HepG2 (cell line): ENCODE measurements around the gene ANKS1A. TPM values are rescaled to one million over a fixed set of nuclear protein-coding genes. Genes with fewer than 3 reads are reported as not detected.
A peak's percentile ranks its signal among the peaks of the same experiment; 100 is the strongest.

Experiments
- CEBPB ChIP-seq: IDR thresholded peaks from 2 replicates; pipeline ENCODE4 v1.6.1; 2011; ENCODE audit warnings: low read depth, low read length, improper control_type of control experiment, borderline replicate concordance
- CREB1 ChIP-seq, 2 experiments: fragments of 450-650 bp in 1 of 2; IDR thresholded peaks; 2 replicates each; pipeline ENCODE4 v1.6.1; 2016 to 2017; ENCODE audit warnings: control low read depth in 1 of 2, mild to moderate bottlenecking in 1 of 2, missing compliant biosample characterization in 1 of 2, missing genetic modification characterization in 1 of 2
- FOSL2 ChIP-seq: sonication (generic); formaldehyde crosslinking; IDR thresholded peaks from 2 replicates; pipeline ENCODE4 v1.4.0; 2020; ENCODE audit warnings: missing genetic modification reagents
- HCFC1 ChIP-seq: fragments of 150-350 bp; IDR thresholded peaks from 2 replicates; pipeline ENCODE4 v1.6.1; 2014; ENCODE audit warnings: low read depth, low read length
- HINFP ChIP-seq: sonication (generic); formaldehyde crosslinking; IDR thresholded peaks from 2 replicates; pipeline ENCODE4 v1.4.0; 2020; ENCODE audit warnings: low read depth, mild to moderate bottlenecking, missing genetic modification reagents
- HNRNPUL1 ChIP-seq: fragments of 200-400 bp; formaldehyde crosslinking; IDR thresholded peaks from 2 replicates; pipeline ENCODE4 v1.6.1; 2017; ENCODE audit warnings: low read depth, mild to moderate bottlenecking, low read length, moderate library complexity
- JUN ChIP-seq: sonication (generic); formaldehyde crosslinking; IDR thresholded peaks from 2 replicates; pipeline ENCODE4 v1.4.0; 2020; ENCODE audit warnings: mild to moderate bottlenecking, missing genetic modification reagents
- KLF16 ChIP-seq, 2 experiments: sonication (generic) in 1 of 2; formaldehyde crosslinking in 1 of 2; IDR thresholded peaks; 2 replicates each; pipeline versions ENCODE4 v1.6.1 to v1.8.0; 2016 to 2023; ENCODE audit warnings: missing genetic modification reagents in 2 of 2, missing compliant biosample characterization in 1 of 2
- MYC ChIP-seq: sonication (generic); formaldehyde crosslinking; IDR thresholded peaks from 2 replicates; pipeline ENCODE4 v1.9.0; 2021; ENCODE audit warnings: missing genetic modification reagents, borderline replicate concordance
- NFYB ChIP-seq: sonication (generic); formaldehyde crosslinking; IDR thresholded peaks from 2 replicates; pipeline ENCODE4 v1.4.0; 2020; ENCODE audit warnings: missing genetic modification reagents
- PCBP2 ChIP-seq: fragments of 200-400 bp; formaldehyde crosslinking; optimal IDR thresholded peaks from 2 replicates; pipeline ENCODE3; 2018; ENCODE audit warnings: low read length, low read depth; ENCODE audit not compliant: poor library complexity, severe bottlenecking
- RFX3 ChIP-seq: IDR thresholded peaks from 2 replicates; pipeline ENCODE4 v1.6.1; 2016; ENCODE audit warnings: missing biosample characterization, missing genetic modification reagents
- ZFP62 ChIP-seq: sonication (generic); formaldehyde crosslinking; IDR thresholded peaks from 2 replicates; pipeline ENCODE4 v1.4.0; 2020; ENCODE audit warnings: missing genetic modification reagents
- ZMYM2 ChIP-seq: sonication (generic); formaldehyde crosslinking; IDR thresholded peaks from 2 replicates; pipeline ENCODE4 v1.8.0; 2022; ENCODE audit warnings: mild to moderate bottlenecking, missing genetic modification reagents
- ZNF230 ChIP-seq: sonication (generic); formaldehyde crosslinking; IDR thresholded peaks from 2 replicates; pipeline ENCODE4 v1.4.0; 2020; ENCODE audit warnings: mild to moderate bottlenecking, missing genetic modification reagents
- ZNF510 ChIP-seq: sonication (generic); formaldehyde crosslinking; IDR thresholded peaks from 2 replicates; pipeline ENCODE4 v1.4.0; 2020; ENCODE audit warnings: low read depth, mild to moderate bottlenecking, missing genetic modification reagents
- ZNF615 ChIP-seq: sonication (generic); formaldehyde crosslinking; IDR thresholded peaks from 2 replicates; pipeline ENCODE4 v1.5.0; 2020; ENCODE audit warnings: mild to moderate bottlenecking, missing genetic modification reagents, borderline replicate concordance
- ZNF616 ChIP-seq: sonication (generic); formaldehyde crosslinking; IDR thresholded peaks from 2 replicates; pipeline ENCODE4 v1.5.0; 2020; ENCODE audit warnings: low read depth, mild to moderate bottlenecking, missing genetic modification reagents
- ZNF660 ChIP-seq: sonication (generic); formaldehyde crosslinking; IDR thresholded peaks from 2 replicates; pipeline ENCODE4 v1.5.1; 2020; ENCODE audit warnings: mild to moderate bottlenecking, low read depth, missing genetic modification reagents, borderline replicate concordance
- ZNF746 ChIP-seq: sonication (generic); formaldehyde crosslinking; IDR thresholded peaks from 2 replicates; pipeline ENCODE4 v1.8.0; 2022; ENCODE audit warnings: mild to moderate bottlenecking, missing genetic modification reagents
- ZNF792 ChIP-seq: IDR thresholded peaks from 2 replicates; pipeline ENCODE4 v1.6.1; 2016
- ZSCAN9 ChIP-seq: IDR thresholded peaks from 2 replicates; pipeline ENCODE4 v1.6.1; 2016; ENCODE audit warnings: borderline replicate concordance
- polyA plus RNA-seq, 8 experiments: library from polyadenylated mRNA; depleted of rRNA in 3 of 8; stranded (reverse) in 7 of 8; unstranded in 1 of 8; fragments of >200 nt; fragmentation: Illumina TruSeq in 4 of 8; extraction: Trizol in 4 of 8; gene quantifications; 2 replicates each; pipeline versions ENCODE4 v1.2.1 to v1.2.3, GENCODE V29; 2011 to 2016; ENCODE audit warnings: low read depth in 4 of 8, missing spikeins in 1 of 8, mixed read lengths in 1 of 8; ENCODE audit not compliant: insufficient read depth in 1 of 8
- total RNA-seq, 5 experiments: library from RNA; depleted of rRNA; stranded (reverse); fragments of >200 nt; fragmentation: Illumina TruSeq; extraction: Trizol; gene quantifications; 2 replicates each; pipeline ENCODE4 v1.2.3, GENCODE V29; 2016; ENCODE audit warnings: low read depth in 1 of 5
- TF ChIP-seq, protein P1 (sequence below): sonication (generic); formaldehyde crosslinking; IDR thresholded peaks from 2 replicates; pipeline ENCODE4 v1.4.0; 2020; ENCODE audit warnings: mild to moderate bottlenecking, missing genetic modification reagents
- TF ChIP-seq, protein P2 (sequence below): sonication (generic); formaldehyde crosslinking; IDR thresholded peaks from 2 replicates; pipeline ENCODE4 v1.4.0; 2020; ENCODE audit warnings: missing genetic modification reagents
- TF ChIP-seq, protein P3 (sequence below): sonication (generic); formaldehyde crosslinking; IDR thresholded peaks from 2 replicates; pipeline ENCODE4 v1.4.0; 2020; ENCODE audit warnings: missing genetic modification reagents

Gene ANKS1A
- total and polyA plus RNA-seq, 2 of the 13 experiments (the other 11 are each of a cell fraction or from before 2014, with no cell fraction given), result 7.2 to 15.1 TPM

DNA sequence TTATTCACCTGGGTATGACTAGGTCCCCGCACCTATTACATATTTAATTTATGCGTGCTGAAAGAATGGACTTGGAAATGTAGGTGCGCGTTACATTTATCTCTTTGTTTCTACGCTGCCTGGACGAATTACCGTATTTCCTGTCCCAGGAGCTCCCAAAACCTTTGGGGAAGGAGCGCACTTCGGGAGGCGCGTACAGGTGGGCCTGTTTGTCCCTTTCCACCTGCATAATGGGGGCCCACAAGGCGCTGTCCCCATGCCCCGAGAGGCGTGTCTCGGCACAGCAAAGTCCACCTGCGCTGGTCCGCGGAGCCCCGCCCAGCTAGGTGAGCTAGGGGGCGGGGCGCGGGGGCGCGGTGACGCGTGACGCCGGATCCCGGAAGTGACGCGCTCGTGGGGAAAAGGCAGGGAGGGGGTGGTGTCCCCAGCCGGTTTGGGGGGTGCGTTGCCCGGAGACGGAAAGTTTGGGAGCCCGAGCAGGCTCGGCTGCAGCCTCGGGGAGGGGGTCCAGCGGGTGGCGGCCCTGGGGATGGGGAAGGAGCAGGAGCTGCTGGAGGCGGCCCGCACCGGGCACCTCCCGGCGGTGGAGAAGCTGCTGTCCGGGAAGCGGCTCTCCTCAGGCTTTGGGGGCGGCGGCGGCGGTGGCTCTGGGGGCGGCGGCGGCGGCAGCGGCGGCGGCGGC lies at the start of gene ANKS1A (continued):
- TF ChIP-seq, protein P1, sequence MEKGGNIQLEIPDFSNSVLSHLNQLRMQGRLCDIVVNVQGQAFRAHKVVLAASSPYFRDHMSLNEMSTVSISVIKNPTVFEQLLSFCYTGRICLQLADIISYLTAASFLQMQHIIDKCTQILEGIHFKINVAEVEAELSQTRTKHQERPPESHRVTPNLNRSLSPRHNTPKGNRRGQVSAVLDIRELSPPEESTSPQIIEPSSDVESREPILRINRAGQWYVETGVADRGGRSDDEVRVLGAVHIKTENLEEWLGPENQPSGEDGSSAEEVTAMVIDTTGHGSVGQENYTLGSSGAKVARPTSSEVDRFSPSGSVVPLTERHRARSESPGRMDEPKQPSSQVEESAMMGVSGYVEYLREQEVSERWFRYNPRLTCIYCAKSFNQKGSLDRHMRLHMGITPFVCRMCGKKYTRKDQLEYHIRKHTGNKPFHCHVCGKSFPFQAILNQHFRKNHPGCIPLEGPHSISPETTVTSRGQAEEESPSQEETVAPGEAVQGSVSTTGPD (CRISPR knock-in tag), result no peak
- TF ChIP-seq ZSCAN9 (CRISPR knock-in tag), result no peak
- peak; percentile 90; the same call in 1 of the 2 replicates for TF ChIP-seq HINFP
- peak; percentile 85 for TF ChIP-seq MYC
- TF ChIP-seq NFYB (CRISPR knock-in tag), result no peak
- TF ChIP-seq HCFC1, result peak; percentile 38; the same call in 1 of the 2 replicates
- no peak for TF ChIP-seq ZNF660 (CRISPR knock-in tag)
- no peak for TF ChIP-seq HNRNPUL1
- TF ChIP-seq CEBPB, result no peak
- TF ChIP-seq ZNF615 (CRISPR knock-in tag), result no peak
- TF ChIP-seq RFX3 (CRISPR knock-in tag), result peak; percentile 63
- TF ChIP-seq ZNF510 (CRISPR knock-in tag), result no peak
- TF ChIP-seq ZFP62 (CRISPR knock-in tag), result no peak
- 0 out of 2 replicates have a peak, but pooled peaks have one; percentile 20 for TF ChIP-seq ZNF792 (CRISPR knock-in tag)
- TF ChIP-seq ZNF616 (CRISPR knock-in tag), result peak; percentile 81; the same call in 1 of the 2 replicates
- TF ChIP-seq ZNF230 (CRISPR knock-in tag), result no peak; the same call in none of the 2 replicates
- TF ChIP-seq, protein P2, sequence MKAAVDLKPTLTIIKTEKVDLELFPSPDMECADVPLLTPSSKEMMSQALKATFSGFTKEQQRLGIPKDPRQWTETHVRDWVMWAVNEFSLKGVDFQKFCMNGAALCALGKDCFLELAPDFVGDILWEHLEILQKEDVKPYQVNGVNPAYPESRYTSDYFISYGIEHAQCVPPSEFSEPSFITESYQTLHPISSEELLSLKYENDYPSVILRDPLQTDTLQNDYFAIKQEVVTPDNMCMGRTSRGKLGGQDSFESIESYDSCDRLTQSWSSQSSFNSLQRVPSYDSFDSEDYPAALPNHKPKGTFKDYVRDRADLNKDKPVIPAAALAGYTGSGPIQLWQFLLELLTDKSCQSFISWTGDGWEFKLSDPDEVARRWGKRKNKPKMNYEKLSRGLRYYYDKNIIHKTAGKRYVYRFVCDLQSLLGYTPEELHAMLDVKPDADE (CRISPR knock-in tag), result no peak
- TF ChIP-seq CREB1 (IDR thresholded peaks at IDR 0.05), result peak; percentile 97
- TF ChIP-seq CREB1 (CRISPR knock-in tag; IDR thresholded peaks at IDR 0.05), result peak; percentile 97
- TF ChIP-seq, protein P3, sequence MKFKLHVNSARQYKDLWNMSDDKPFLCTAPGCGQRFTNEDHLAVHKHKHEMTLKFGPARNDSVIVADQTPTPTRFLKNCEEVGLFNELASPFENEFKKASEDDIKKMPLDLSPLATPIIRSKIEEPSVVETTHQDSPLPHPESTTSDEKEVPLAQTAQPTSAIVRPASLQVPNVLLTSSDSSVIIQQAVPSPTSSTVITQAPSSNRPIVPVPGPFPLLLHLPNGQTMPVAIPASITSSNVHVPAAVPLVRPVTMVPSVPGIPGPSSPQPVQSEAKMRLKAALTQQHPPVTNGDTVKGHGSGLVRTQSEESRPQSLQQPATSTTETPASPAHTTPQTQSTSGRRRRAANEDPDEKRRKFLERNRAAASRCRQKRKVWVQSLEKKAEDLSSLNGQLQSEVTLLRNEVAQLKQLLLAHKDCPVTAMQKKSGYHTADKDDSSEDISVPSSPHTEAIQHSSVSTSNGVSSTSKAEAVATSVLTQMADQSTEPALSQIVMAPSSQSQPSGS, result no peak
- TF ChIP-seq FOSL2 (CRISPR knock-in tag), result peak; percentile 58
- no peak for TF ChIP-seq ZMYM2 (CRISPR knock-in tag)
- TF ChIP-seq JUN (CRISPR knock-in tag), result peak; percentile 67; the same call in 1 of the 2 replicates
- no peak for TF ChIP-seq PCBP2
- no peak for TF ChIP-seq ZNF746 (CRISPR knock-in tag)
- 0 out of 4 replicates have a peak, but pooled peaks of 1 of the 2 experiments have one; percentile 43 for TF ChIP-seq KLF16 (CRISPR knock-in tag; IDR thresholded peaks at IDR 0.05)
